Activated T-cell treated with anti-CD3 and anti-CD28 coated beads for 48 hours (primary cell): Measurements from ENCODE around the gene IQSEC1.

ENCODE experiments used
- DNase-seq: peaks from one replicate; pipeline ENCODE4 v3.0.0-alpha.2; 2020; ENCODE audit warnings: low read depth

IQSEC1 gene

DNA sequence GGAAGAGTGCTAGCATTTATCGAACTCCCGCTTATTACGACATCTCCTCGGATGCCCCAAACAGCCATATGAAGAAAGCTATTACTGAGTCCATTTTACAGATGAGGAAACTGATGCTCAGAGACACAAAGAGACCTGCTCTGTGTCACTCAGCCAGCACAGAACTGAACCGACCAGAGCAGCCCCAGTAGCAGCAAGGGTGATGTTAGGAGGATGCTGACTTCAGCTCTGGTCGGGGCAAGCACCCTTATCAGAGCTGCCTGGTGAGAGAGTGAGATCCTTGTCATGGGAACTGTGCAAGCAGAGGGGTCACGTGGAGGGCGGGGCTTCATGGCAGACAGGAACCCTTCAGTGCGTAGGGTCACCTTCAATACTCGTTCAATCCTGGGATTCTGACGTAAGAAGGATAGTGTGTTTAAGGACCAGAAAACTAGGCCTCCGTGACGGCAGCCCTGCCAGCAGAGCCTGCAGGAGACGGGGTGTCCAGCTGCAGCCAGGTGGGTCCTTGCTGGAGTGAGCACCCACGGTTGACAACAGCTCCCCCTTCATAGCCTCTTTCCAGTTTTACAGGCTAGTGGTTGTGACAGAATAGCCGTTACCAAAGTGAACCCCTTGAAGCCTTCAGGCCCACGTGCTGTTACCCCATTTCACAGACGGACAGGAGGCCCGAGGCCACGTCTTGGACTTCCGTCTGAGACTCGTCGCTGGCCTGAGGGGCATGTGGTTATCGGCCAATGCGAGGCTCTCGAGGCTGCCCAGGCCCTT, 12.0 kb upstream of the IQSEC1 start:
- no peak for DNase-seq

GRCh38 chr3:13083898-13084297, 10.7 kb upstream of the IQSEC1 start:
- DNase-seq = no peak

GRCh38 chr3:13083254-13083653, 10.0 kb upstream of the IQSEC1 start:
- DNase-seq = no peak

GRCh38 chr3:13082677-13083076, 9.4 kb upstream of the IQSEC1 start:
- no peak for DNase-seq

DNA sequence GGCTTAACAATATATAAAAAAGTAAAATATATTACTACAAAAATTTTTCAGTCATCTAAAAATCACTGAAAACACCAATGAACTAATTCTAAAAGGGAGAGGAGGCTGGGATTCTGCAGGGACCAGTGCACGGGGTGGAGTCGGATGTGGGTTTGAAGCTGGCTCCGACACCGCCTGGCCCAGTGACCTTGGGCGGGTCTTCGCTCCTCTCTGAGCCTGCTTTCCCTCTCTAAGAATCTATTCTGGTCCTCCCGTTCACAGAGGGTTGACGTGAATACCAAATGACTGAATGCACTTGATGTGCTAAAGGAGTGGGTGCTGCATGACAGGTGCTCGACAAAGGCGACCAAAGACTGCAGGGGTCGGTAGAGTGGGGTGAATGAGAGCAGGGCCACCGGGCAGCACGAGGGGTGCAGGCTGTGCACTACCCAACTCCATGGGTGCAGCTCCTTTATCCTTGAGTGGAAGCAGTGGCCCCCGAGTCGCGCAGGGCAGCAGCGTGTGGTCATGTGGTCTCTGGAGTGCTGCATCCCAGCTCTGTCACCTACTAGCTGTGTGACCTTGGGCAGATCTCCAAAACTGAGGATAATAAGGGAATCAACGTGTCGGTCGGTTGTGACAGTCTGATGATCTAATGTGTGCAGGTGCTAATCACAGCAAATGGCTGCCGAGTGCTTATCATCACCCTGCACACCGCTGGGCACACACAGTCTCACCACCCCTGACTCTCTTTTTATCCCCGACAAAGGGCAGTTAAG, 8.6 kb upstream of the IQSEC1 start:
- DNase-seq = no peak

DNA sequence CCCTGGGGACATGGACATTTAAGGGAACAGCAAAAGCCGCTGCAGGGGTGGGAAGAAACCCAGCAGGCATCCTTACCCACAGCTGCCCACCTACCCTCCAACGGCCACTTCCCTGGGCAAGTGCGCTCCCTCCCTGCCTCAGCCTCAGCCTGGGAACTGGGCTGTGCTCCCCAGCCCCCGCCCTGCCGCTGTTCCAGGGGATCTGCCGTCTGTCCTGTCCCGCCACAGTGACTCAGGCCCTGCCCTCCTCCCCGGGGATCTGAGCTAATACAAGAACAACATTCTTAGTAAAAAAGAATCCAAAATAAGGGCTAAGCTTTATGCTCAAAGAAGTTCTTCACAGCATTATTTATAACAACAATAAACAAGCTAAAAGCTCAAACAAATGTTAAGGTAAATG, 7.4 kb upstream of the IQSEC1 start:
- DNase-seq = no peak

GRCh38 chr3:13080026-13080425, 6.8 kb upstream of the IQSEC1 start:
- DNase-seq = no peak

DNA sequence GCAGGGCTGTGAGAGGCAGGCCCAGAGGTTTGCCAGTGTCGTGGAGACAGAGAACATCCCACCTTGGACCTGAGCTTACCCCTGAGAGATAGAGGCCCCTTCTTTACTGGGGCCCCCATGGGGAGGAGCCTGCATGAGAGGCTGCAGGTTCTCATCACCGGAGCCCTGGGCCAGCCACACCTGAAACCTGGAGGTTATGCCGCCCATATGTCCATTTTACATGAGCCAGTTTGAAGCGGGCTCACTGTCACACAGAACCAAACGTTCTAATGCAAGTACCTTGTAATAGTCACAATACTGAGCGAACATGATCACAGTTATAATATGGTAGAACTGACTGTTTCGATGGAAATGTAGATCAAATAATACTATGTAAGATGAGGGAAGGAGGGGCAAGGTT, 6.3 kb upstream of the IQSEC1 start:
- no peak for DNase-seq

GRCh38 chr3:13079051-13079450, 5.8 kb upstream of the IQSEC1 start:
- DNase-seq = no peak

DNA sequence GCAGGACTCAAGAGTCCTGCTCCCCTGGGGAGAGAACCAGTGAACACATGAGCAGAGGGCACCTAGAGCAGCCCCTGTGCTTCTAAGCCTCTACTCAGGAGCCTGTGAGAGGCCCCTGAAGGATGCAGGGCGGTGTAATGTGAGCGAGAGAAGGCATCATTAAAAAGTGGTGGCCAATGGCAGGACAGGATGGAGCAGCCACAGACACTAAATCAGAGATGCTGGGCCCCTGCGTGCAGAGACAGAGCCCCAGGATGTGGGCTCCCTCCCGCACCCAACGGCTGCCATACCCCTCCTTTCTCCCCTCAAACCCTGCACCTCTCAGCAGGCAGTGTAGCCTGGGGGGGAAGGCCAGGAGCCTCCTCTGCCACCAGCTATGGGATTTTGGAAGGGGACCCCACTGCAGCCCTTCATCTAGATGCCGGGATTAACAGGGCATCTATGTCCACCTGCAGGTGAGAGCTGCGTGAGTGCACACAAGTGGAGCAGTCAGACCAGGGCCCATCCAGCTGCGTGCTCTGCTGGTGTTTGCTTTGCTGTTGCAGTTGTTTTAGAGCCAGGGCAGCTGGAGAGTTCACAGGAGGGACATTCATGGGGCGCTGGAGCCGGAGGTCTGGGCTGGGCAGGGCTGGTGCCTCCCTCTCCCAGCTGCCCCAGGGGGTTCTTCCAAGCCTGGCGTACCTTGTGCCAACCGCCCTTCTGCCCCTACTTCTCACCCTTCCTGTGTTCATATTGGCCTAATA, 5.1 kb upstream of the IQSEC1 start:
- no peak for DNase-seq

DNA sequence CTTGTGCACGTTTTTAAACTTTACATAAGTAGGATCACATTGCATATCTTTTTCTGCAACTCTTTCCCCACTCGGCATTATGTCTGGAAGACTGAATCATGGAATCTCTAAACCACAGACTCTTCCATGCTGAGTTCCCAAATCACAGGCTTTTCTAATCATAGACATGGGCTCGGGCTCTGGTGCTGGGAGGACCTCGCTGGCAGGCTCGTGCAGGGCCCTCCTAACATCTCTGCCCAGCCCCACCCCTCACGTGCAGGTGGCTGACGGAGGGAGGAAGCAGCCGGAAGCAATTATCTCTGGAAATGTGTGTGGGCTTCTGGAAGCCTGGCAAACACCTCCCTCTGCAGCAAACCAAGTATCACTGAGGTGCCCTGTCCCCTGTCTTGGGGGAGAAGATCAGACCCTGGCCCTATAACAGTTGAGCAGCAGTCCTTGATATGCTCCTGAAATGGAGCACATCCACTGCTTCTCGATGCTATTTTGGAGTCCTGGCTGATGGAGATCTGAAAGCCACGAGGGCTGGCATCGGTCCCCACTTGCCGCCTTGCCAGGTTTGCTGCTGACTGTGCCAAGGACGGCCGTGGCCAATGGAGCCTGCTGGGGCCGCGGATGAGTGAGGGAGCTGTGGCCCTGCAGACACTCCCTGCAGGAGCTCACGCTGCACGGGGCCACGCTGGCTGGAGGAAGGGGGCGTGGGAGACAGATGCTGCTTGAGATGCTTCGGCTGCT, 4.4 kb upstream of the IQSEC1 start:
- DNase-seq = no peak

GRCh38 chr3:13075986-13076654, 2.9 kb upstream of the IQSEC1 start:
- no peak for DNase-seq

DNA sequence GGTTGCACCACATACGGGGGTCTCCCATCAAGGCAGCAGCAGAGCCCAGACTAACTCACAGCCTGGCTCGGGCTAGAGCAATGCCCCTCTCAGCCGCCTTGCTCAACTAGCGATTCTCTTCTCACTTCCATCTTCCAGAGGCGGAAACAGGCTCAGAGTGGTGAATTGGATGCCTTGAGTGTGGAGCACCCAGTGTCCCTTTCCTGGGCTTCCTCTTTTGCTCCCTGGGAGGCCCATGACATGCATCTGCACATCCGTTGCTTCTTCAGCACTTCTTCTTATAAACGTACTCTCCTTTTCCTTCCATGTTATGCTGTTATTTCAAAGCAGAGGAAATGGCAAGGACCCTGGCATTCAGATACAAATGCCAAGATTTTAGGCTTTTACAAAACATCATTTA, 2.1 kb upstream of the IQSEC1 start:
- DNase-seq = no peak

GRCh38 chr3:13074006-13074375, 762 bp upstream of the IQSEC1 start:
- DNase-seq = no peak

DNA sequence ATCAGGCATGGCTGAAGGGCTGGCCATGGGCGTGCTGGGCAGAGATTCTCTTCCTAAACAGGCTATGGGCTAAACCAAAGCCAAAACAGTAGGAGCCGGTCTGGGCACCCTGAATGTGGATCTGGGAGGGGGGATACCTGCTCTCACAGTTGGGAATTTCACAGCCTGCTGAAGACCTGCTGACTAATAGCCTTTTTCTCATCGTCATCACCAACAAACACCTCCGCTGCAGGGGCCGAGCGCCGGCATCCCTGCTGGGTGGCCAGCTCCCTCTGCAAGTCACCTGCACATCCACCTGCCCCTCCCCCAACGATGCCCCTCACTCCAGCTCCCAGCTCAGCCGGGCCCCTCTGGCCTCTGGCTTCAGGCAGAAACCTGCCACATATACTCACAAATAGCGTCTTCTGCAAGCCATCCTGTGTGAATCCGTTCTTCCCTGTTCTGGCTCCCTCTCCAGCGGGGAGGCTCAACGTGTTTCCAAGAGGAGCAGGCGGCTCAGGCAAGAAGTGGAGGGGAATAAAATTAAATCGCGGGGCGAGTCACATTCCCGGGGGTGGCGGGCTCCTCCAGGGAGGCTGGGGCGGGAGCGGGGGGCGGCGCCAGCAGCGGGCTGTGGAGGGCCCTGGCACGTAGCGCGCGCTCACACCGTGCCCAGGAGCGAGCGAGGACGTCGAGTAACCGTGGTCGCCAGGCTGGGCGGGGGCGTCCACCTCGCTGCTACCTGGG, 466 bp downstream of the IQSEC1 start:
- no peak for DNase-seq

DNA sequence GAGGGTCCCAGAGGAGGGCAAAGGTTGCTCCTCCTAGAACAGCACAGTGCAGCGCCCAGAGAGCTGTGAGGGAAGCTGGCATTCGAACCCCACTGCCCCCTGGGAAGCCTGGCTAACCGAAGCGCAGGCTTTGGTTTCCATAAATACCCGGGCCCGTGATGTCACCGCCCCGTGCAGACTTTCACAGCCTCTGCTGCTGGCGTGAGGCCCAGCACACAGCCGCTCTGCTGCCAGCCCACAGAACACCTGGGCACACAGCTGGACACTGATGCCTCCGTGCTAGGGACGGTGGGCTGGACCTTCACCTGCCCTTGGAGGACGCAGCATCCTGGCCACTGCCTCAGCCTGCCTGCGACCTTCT, 1.0 kb downstream of the IQSEC1 start:
- DNase-seq = no peak

- DNase-seq = no peak
These were observed 1.5 kb downstream of the IQSEC1 start for GRCh38 chr3:13071695-13072094.

GRCh38 chr3:13070391-13071070, 2.7 kb downstream of the IQSEC1 start:
- no peak for DNase-seq

DNA sequence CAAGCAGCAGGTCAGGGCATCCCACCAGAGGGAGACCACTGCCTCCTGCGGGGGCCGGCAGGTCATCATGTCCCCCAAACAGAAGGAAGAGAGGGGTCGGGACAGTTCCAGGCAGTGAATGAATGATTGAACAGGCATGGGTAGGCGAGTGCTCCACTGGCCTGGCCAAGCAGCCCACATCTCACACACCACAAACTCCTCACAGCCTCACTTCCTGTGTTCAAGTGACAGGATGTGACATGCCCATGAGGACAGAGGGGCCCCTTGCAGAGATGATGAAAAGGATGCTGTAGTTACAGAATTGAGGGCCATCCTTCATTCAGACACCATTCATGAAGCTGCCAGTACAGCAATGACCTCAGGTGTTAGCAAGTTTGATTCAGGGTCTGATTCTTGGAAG, 3.7 kb downstream of the IQSEC1 start:
- DNase-seq = peak; percentile 37

GRCh38 chr3:13068269-13069010, 4.8 kb downstream of the IQSEC1 start:
- DNase-seq = no peak
